Heart left ventricle (tissue), 16 donors: Measurements from ENCODE around the gene MAP2K5. TPM values are rescaled to one million over a fixed set of nuclear protein-coding genes. Genes with fewer than 3 reads are reported as not detected.

Source experiments
- ATAC-seq, 4 donors: fragments of 200-7000 bp; cut with Tn5 transposase; one replicate each; pipeline ENCODE4 v1.9.1; 2020 to 2022; ENCODE audit warnings: moderate library complexity in 4 of 4, mild to moderate bottlenecking in 3 of 4, moderate number of reproducible peaks in 1 of 4
- DNase-seq, 5 donors: peaks; one replicate each; pipeline ENCODE4 v3.0.0-alpha.2; 2020
- H3K27ac ChIP-seq, 12 donors: fragments of 200-600 bp; sonication (generic) in 4 of 12; one replicate each; pipeline versions ENCODE4 v1.5.0 to v1.8.0; 2016 to 2022; ENCODE audit warnings: mild to moderate bottlenecking in 2 of 12
- H3K27me3 ChIP-seq, 9 donors: fragments of 200-600 bp; sonication (generic) in 2 of 9; one replicate each; pipeline versions ENCODE4 v1.5.1 to v1.8.0; 2016 to 2022; ENCODE audit warnings: mild to moderate bottlenecking in 3 of 9
- H3K36me3 ChIP-seq, 9 donors: fragments of 200-600 bp; sonication (generic) in 2 of 9; one replicate each; pipeline versions ENCODE4 v1.5.0 to v1.8.0; 2018 to 2022; ENCODE audit warnings: mild to moderate bottlenecking in 2 of 9
- H3K4me1 ChIP-seq, 12 donors: fragments of 200-600 bp; sonication (generic) in 4 of 12; one replicate each; pipeline versions ENCODE4 v1.5.0 to v1.8.0; 2016 to 2022; ENCODE audit warnings: mild to moderate bottlenecking in 3 of 12
- H3K4me3 ChIP-seq, 12 donors: fragments of 200-600 bp; sonication (generic) in 4 of 12; one replicate each; pipeline versions ENCODE4 v1.5.0 to v1.8.0; 2017 to 2022; ENCODE audit warnings: mild to moderate bottlenecking in 9 of 12, moderate library complexity in 4 of 12
- H3K9me3 ChIP-seq, 12 donors: fragments of 200-600 bp; sonication (generic) in 4 of 12; one replicate each; pipeline versions ENCODE4 v1.5.0 to v1.8.0; 2016 to 2022; ENCODE audit warnings: mild to moderate bottlenecking in 1 of 12
- POLR2A ChIP-seq, 2 donors: fragments of 450-650 bp; IDR thresholded peaks; one replicate each; pipeline ENCODE4 v1.6.1; 2017; ENCODE audit warnings: antibody characterized with exemption in 2 of 2, mild to moderate bottlenecking in 2 of 2, moderate library complexity in 2 of 2
- WGBS, 4 donors: extraction: QIAGEN DNeasy Blood & Tissue Kit in 2 of 4; methylation state at CpG; one replicate each; pipeline versions ENCODE4 v1.1.5 to v1.1.7; 2013 to 2018; 5-methylcytosine and 5-hydroxymethylcytosine counted together
- intact Hi-C, 10 donors: fragments of 100-400 bp; cut with DNase I; formaldehyde crosslinking; loops; one replicate each; pipeline versions ENCODE4 v1.11.1 to v1.14.2; 2022
- polyA plus RNA-seq, 2 donors: library from polyadenylated mRNA; stranded (reverse); fragments of 200-250 nt; gene quantifications; one replicate each; pipeline ENCODE4 v1.2.3, GENCODE V29; 2013
- total RNA-seq, 9 donors: library from RNA; depleted of rRNA in 2 of 9; stranded (reverse); fragments of >200 nt in 2 of 9; fragmentation: NEBNext Ultra II Directional in 3 of 9; extraction: Animal tissue kit (Norgen Biotek cat#: 25700) in 3 of 9; gene quantifications; one replicate each; pipeline versions ENCODE4 v1.1.0 to v1.2.4, GENCODE V29; 2016 to 2023
- TF ChIP-seq, protein P1 (sequence below), 12 donors: fragments of 200-600 bp; sonication (generic) in 4 of 12; IDR thresholded peaks; one replicate each; pipeline versions ENCODE4 v1.5.0 to v1.8.0; 2018 to 2022; ENCODE audit warnings: antibody characterized with exemption in 12 of 12, mild to moderate bottlenecking in 5 of 12
- donor health status: ischemic (EF 13 %, LVEDD 7.1; RV severe dilation, severe dysfunction).
- donor health status: healthy with polysubstance abuse.
- donor health status: DM: no; HTN: yes; CAD: no.
- donor health status: DM: no; HTN: no; CAD: no.
- donor health status: ischemic (EF 25% LVEDD 6.9; RV normal size, moderate dysfunction).
- donor health status: ischemic (EF 25% LVEDD 5.7; RV mildly dilated, moderate dysfunction).
- donor health status: healthy.
- donor health status: DM: yes; HTN: yes; CAD: no.
- donor health status: ischemic (EF 35%, LVEDD 5.7; RV mildly dilated, moderate dysfunction).
- donor health status: nonischemic (EF 11% LVEDD 7.7; RV severe dilation, severe dysfunction).
- donor health status: DM: yes; HTN: yes; CAD: no.
- donor health status: PGD.
- donor health status: ischemic (EF 29% LVEDD 5.4; RV normal size, mild dysfunction).
- donor health status: nonischemic (EF 23%, LVEDD 6.1; RV moderate dilation, normal function).

MAP2K5 gene
- total and polyA plus RNA-seq, 11 donors = 8.1 to 32.0 (median 19.1) TPM

DNA sequence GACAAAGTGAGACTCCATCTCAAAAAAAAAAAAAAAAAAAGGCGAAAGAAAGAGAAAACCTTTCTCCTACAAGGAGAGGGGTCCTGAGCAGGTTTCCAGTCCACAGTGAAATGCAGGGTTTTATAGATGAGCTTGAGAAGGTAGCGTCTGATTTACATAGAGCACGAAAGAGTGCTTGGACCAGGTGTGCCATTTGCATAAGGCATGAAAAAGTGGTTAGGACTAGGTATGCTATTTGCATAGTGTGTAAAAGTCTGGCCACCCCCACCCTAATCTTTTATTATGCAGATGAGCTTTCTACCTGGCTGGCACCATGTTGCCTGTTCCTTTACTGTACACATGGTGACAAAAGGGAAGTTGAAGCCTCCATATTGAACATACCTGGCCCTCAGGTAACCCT is 311.0 kb downstream of the MAP2K5 start:
- Histone ChIP-seq H3K36me3 (no peaks in the 10 kb centered on the region), H3K9me3 (peaks cover 0 to 4% (median 0%) of the 10 kb centered on the region in 12 donors), H3K27me3 (no peaks in the 10 kb centered on the region), H3K27ac (no peak overlapping the region), H3K4me3 (no peak overlapping the region), H3K4me1 (peaks cover 0 to 7% (median 0%) of the 10 kb centered on the region in 12 donors)
- WGBS, 4 donors = 90 to 97% (median 92%) methylated on average over 3 of the region's 3 CpGs
- ATAC-seq (no peak), DNase-seq (no peak)
- intact Hi-C loops = no loop called here
- no peak for TF ChIP-seq POLR2A (IDR thresholded peaks at IDR 0.05)
- TF ChIP-seq, protein P1, sequence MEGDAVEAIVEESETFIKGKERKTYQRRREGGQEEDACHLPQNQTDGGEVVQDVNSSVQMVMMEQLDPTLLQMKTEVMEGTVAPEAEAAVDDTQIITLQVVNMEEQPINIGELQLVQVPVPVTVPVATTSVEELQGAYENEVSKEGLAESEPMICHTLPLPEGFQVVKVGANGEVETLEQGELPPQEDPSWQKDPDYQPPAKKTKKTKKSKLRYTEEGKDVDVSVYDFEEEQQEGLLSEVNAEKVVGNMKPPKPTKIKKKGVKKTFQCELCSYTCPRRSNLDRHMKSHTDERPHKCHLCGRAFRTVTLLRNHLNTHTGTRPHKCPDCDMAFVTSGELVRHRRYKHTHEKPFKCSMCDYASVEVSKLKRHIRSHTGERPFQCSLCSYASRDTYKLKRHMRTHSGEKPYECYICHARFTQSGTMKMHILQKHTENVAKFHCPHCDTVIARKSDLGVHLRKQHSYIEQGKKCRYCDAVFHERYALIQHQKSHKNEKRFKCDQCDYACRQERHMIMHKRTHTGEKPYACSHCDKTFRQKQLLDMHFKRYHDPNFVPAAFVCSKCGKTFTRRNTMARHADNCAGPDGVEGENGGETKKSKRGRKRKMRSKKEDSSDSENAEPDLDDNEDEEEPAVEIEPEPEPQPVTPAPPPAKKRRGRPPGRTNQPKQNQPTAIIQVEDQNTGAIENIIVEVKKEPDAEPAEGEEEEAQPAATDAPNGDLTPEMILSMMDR (IDR thresholded peaks at IDR 0.05) = no peak

DNA sequence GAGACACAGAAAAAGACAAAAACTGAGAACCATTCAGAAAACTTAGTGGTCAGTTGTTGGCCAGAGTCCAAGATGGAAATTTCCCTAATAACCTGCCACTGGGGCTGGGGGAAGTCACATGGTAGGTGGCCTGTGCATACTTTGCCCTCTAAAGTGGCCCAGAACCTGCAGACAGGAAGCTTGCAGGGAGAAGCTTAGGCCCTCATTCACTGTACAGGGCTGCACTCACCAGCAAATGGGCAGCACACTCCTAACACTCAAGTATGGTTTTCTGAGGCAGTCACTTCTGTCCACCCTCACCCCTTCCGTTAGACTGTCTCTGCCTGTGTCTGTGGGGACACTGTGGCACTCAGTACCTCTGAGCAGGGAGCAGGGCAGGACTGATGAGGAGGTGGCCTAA is 311.9 kb downstream of the MAP2K5 start:
- TF ChIP-seq, protein P1 (IDR thresholded peaks at IDR 0.05) = no peak
- no peak for TF ChIP-seq POLR2A (IDR thresholded peaks at IDR 0.05)

DNA sequence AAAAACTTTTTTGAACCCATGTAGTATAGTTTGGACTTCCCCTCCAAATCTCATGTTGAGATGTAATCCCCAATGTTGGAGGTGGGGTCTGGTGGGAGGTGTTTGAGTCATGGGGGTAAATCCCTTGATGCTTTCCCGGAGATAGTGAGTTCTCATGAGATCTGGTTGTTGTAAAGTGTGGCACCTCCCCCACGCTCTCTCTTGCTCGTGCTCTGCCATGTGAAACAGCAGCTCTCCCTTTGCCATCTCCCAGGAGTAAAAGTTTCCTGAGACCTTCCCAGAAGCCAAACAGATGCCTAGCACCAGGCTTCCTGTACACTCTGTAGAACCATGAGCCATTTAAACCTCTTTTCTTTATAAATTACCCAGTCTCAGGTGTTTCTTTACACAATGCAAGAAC is 313.3 kb downstream of the MAP2K5 start:
- 59 to 78% (median 70%) methylated on average over 3 of the region's 3 CpGs for WGBS, 4 donors
- Histone ChIP-seq H3K27ac (no peak overlapping the region), H3K27me3 (no peaks in the 10 kb centered on the region), H3K9me3 (no peaks in the 10 kb centered on the region), H3K4me3 (no peak overlapping the region), H3K4me1 (peaks cover 0 to 3% (median 0%) of the 10 kb centered on the region in 12 donors), H3K36me3 (no peaks in the 10 kb centered on the region)
- ATAC-seq = no peak
- DNase-seq = no peak
- intact Hi-C loops = no loop called here
- no peak for TF ChIP-seq POLR2A (IDR thresholded peaks at IDR 0.05)
- TF ChIP-seq, protein P1 (IDR thresholded peaks at IDR 0.05) = no peak

More for the DNA sequence above, 311.9 kb downstream of the MAP2K5 start:
- peaks cover 0 to 7% (median 0%) of the 10 kb centered on the region in 12 donors for H3K4me1 ChIP-seq
- no peaks in the 10 kb centered on the region for H3K36me3 ChIP-seq
- no peak for DNase-seq
- intact Hi-C loops = no loop called here
- H3K27me3 ChIP-seq = no peaks in the 10 kb centered on the region
- H3K9me3 ChIP-seq = peaks cover 0 to 3% (median 0%) of the 10 kb centered on the region in 12 donors
- H3K27ac ChIP-seq = no peak overlapping the region
- 86 to 91% (median 89%) methylated on average over 1 of the region's 1 CpG for WGBS, 4 donors
- ATAC-seq = no peak
- H3K4me3 ChIP-seq = no peak overlapping the region

Other genes with a start within 250 kb of the MAP2K5 start
- 10 to 100 TPM in 5 of 9 donors, 1 to 10 TPM in 4; 5.0 to 11.7 (median 10.0) TPM for gene C15orf61, start 21.6 kb upstream of the MAP2K5 start, total RNA-seq
- gene C15orf61, start 21.6 kb upstream of the MAP2K5 start, polyA plus RNA-seq = 1 to 10 TPM; 3.6 to 4.6 TPM